H1 (cell line): Measurements from ENCODE around the gene NUBP2. TPM values are rescaled to one million over a fixed set of nuclear protein-coding genes. Genes with fewer than 3 reads are reported as not detected.

Source experiments
- SIN3A ChIP-seq, 2 experiments: IDR thresholded peaks in 1 of 2; conservative IDR thresholded peaks in 1 of 2; 2 replicates each; pipeline ENCODE4 v1.6.1; 2011 to 2012; ENCODE audit warnings: low read length in 2 of 2, improper control_type of control experiment in 1 of 2, low read depth in 1 of 2, mild to moderate bottlenecking in 1 of 2
- polyA plus RNA-seq, 7 experiments: library from polyadenylated mRNA; depleted of rRNA in 3 of 7; stranded (reverse) in 5 of 7; unstranded in 2 of 7; fragments of >200 nt in 5 of 7; fragments of 200-250 nt in 2 of 7; gene quantifications; 1 replicate in 5 of 7; 2 replicates in 1 of 7; 4 replicates in 1 of 7; pipeline versions ENCODE4 v1.2.1 to v1.2.3, GENCODE V29; 2011 to 2013; ENCODE audit warnings: missing spikeins in 2 of 7, mixed read lengths in 2 of 7
- total RNA-seq: library from RNA; stranded (reverse); fragmentation: NEBNext Ultra II Directional; extraction: Animal tissue kit (Norgen Biotek cat#: 25700); gene quantifications from 2 replicates; pipeline ENCODE4 v1.2.1, GENCODE V29; 2021

Gene NUBP2
- total and polyA plus RNA-seq, 2 of the 8 experiments (the other 6 are each of a cell fraction or from before 2014, with no cell fraction given): 70.3 to 96.9 TPM

DNA sequence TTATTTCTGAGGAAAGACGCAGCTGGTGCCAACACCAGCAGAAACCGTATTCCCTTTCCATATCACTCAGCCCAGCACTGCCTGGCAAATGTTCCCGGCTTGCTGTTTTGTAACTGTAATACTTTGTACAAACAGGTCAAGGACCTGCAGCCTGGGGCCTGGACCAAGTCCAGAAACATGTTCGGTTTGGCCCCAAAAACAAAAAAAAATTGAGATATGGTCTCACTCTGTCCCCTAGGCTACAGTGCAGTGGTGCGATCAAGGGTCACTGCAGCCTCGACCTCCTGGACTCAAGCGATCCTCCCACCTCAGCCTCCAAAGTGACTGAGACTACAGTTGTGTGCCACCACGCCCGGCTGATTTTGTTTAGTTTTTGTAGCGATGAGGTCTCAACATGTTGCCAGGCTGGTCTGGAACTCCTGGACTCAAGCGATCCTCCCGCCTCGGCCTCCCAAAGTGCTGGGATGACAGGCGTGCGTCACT is 42.7 kb downstream of the NUBP2 start (continued):
- TF ChIP-seq SIN3A (conservative IDR thresholded peaks at IDR 0.05 in 1 of 2, IDR thresholded peaks at IDR 0.05 in 1 of 2; ENCODE audit: low read depth in 1 of 2, low read length in 2 of 2): no peak
